GM19193 (cell line): ENCODE measurements around the gene KDM4F.

Source experiments
- POLR2A ChIP-seq: IDR thresholded peaks from 4 replicates; pipeline ENCODE4 v1.6.1; 2011; ENCODE audit not compliant: insufficient read depth, insufficient read length; ENCODE audit errors: extremely low read depth

The KDM4F gene

DNA sequence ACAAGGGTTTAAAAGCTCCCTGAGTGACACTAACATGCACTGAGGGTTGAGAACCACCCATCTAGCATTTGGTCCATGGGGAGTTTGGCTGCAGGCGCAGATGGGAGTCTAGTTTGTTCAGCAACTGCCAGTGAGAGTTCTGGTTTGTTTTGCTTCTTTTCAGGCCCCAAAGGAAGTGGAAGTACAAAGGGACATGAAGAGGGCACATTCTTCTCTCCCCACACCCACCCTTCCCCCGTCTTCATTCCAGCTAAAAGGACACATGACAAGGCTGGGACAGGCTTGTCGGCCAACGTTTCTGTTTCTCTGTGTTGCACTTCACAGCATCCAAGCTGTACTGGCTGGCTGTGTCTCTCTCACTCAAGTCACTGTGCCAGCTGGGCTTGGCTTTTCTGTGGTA, 32.2 kb downstream of the KDM4F start:
- TF ChIP-seq POLR2A: no peak

DNA sequence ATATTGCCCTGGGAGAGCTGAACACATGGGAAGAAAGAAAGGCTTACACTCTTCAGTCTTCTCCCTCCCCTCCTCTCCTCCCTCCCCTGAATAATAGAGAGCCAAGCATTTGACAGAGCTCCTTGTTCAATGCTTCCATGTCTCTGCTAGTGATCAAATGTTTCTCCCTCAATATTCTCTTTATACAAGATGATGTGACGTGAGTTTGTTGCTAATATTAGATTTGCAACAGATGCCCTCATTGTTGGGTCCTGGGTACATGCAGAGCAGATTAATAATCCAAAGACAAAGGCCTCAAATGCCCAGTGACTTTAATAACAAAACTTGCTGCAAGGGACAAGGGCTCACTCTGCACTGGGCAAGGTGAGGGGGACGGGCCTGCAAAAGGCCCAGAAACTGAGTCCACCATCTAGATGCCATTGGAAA, 33.4 kb downstream of the KDM4F start:
- no peak for TF ChIP-seq POLR2A

DNA sequence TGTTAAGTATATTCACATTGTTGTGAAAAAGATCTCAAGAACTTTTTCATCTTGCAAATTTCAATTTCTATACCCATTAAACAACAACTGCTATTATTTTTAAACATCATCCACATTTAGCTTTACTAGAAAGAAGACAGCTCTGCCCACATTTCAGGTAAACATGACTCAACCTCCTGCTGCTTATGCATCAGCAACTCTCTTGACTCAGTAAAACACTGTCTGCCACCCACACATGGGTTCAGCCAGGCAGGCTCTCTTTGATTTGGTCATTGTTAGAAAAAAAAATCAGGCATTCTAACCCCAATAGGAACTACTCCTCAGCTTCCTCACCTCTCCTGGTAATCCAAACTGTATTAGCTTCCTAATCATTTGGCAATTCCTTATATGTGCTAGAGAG, 35.3 kb downstream of the KDM4F start:
- TF ChIP-seq POLR2A: no peak

DNA sequence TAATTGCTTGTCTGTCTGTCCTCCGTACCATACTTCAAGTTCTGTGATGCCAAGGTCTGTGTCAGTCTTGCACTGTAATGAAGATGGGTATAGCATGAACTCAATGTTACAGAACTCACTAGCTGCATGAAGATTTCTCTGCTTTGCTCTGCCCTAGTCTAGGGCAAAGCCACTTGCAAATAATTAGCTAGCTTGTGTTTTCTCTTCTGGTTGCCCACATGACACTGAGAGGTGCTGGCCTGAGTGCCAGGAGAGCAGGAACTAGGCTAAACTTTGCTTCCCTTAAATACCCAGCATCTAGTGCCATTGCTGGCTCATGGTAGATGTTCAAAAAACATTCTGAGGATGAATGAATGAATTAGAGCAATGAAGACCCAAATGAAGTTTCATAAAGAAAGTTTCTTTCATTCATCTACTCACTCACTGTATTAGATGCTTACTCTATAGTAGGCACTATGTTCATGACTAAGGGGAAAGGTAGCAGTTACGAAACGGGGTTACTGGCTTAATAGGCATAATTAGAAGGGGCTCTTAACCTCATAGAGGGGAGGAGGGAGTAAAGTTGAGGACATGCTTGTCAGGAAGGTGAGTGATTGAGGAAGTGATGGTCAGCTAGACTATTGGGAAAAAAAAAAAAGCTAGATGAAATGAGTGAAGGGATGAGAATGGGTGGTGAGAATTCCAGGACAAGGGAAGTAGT, 36.0 kb downstream of the KDM4F start:
- no peak for TF ChIP-seq POLR2A

DNA sequence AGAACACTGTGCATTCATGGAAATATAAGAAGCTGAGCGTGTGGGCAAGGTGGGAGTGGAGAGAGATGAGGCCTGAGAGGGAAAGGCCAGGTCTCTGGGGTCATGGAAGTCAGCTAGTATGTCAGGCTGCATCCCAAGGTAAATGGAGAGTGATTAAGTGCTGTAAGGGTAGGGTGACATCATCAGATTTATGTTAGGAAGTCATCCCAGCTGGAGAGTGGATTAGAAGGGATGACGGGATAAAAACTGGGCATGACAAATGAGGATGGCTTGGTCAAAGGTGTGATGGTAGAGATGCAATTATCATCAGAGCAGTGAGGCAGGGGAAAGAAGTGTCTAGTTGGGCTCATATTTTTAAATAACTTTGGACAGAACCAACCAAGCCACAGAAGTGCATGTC, 36.9 kb downstream of the KDM4F start:
- TF ChIP-seq POLR2A: no peak

DNA sequence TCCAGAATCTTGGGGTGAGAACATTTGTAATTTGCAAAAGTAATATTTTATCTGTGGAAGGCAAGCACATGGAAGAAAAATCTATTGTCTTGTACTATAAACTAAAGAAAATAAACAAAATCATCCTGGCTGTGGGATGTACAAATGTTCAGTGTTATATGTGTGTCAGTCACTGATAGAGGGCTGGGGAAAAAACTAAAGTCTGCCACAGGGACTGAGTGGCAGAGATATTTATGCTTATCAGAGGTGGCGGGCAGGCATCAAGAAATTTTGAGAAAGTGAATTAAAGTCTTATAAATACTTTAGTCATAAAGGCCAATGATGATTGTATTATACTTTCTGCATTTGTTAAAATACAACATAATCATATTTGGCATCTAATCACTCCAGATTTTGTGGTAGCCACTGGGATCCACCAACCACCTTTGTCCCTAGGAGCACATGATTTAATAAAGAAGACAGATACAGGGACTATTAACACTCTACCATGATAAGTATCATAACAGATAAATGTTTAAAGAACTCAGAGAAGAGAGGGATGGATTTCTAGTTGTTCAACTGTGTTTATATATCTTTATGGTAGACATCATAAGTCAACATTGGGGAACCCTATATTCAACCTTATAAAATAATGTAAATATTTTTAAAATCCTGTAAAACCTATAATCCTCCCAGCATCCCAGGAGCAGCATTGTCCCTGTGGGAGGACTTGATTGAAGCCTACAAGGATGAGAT, 37.8 kb downstream of the KDM4F start:
- no peak for TF ChIP-seq POLR2A

DNA sequence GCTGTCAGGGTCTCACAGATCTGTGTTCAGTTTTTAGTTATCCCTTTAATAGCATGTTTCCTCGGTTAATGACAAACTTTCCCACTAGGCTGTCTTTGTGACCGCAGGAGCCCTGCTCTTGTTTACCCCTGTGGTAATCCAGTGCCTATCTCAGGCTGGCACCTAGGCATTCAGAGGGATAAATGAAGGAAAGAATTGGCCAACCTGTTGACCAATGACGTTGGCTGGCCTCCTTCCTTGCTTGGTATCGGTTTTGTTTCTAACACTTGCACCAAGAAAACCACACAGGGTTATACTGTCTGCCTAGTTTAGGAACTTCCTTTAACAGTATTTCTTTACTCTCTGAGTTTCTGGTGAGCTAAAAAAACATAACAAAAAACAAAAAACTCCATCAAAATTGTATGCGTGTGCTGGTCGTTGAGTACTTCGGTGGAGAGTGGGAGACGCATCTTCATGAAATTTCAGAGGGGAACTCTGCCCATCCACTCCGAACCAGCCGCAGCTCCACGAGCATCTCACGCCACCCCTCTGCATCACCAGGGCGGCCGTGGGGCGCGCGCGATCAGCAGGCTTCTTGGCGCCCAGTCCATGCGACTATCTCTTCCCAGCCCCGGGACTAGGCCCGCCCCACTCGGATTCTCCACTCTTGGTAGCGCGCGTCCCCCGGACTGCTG, 39.9 kb downstream of the KDM4F start:
- no peak for TF ChIP-seq POLR2A

DNA sequence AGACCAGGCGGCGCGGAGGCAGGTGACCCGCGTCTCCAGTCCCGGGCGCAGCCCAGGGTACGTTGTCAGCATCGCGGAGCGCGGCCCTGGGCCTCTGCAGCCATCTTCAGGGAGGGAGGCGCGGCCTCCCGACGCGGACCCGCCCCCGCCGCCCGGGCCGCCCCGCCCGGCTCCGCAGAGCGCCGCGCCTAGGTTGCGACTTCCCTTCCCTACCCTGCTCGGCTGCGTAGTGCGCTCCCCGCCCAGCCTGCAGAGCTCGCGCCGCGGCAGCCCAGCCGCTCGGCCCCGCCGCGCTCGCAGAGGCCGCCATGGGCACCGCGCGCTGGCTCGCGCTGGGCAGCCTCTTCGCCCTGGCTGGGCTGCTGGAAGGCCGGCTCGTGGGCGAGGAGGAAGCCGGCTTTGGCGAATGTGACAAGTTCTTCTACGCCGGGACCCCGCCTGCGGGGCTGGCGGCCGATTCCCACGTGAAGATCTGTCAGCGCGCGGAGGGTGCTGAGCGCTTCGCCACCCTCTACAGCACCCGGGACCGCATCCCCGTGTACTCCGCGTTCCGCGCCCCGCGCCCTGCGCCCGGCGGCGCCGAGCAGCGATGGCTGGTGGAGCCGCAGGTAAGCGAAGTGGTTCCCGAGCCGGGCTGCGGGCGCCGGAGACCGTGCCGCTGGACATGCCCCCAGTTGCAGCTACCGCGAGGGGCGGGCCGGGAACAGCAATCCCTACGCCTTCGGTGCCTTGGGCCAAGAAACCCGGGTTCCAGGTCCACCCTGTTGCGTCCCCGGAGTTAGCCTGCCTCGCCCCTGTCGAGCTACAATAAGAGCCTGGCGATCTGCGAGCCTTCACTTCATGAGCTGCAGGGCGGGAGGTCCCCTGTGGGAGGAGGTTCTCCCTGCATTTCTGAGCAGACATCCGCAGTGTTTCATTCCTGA, 40.7 kb downstream of the KDM4F start, which contains the start of gene ENDOD1:
TSS of gene ENDOD1 (plus strand) at position 227 of the 923 bp plus-strand sequence. CDS start at position 309, 82 bp downstream.
- peak; percentile 86 for TF ChIP-seq POLR2A

DNA sequence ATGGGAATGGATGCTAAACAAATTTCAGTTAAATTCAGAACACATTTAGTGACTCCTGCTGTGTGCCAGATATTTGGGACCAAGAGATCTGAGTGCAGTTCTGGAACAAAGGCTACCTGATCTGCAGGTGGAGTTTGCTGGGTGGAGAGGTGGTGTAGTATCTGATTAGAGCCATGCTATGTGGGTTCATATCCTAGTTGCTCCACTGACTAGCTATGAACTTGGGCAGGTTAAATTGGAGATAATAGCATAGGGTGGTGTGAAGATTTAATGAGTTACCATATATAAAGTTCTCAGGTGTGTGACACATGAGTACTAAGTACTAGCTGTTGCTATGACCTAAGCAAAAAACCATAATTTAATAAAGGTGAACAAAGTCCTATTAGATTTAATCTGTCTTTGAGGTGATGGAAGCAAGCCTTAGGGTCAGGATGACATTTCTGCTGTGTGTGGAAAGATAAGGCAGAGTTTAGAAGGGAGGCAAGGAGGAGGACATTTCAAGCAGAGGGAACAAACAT, 42.5 kb downstream of the KDM4F start:
- no peak for TF ChIP-seq POLR2A

DNA sequence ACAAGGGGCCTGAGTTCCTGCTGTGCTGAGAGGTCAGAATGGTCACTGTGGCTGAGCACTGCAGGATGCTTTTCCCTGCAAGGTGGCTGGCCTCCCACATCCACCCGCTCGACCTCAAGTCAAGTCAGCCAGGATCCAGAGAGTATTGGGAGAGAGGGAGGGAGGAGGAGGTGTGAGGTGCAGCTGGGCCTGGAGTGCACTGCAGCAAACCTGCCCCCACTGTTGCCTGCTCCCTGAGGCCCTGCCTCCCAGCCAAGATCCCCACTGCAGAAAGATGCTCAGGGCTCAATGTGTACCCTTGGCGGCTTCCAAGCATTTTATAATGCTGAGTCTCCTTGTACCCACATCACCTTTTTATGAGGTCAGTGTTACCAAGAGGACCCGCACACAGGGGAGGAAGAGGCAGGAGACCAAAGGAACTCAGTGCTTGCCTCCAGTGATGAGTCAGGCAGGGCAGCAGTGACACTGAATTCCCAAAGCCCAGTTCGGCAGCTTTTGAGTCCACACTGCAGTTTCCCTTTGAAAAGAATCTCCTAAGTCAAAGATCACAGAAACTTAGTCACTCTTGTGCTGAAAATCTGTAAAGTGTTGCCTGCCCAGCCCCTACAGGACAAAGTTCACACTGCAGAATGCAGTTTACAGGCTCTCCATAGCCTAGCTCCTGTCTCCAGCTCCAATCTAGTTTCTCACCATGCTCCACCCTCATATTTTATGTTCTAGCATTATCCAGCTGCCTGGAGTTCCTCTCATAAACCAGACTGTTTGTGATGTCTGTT, 43.5 kb downstream of the KDM4F start:
- TF ChIP-seq POLR2A: no peak

DNA sequence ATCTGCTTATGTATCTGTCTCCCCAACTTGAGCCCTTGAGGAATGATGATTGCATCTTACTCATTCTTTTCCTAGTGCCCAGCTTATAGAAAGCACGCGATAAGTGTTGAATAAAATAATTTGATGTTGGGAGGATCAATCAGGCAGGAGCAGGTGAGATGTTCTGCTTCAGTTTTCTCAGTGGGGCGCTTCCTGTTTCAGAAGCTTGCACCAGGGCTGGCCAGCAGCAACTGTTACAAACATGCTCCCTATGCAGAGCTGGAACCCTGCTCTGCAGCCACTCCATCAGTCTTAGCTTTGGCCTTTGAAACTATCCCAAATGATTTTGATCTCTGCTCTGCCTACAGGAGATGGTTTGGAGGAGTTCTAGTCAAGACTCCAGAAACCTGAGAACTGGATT, 44.3 kb downstream of the KDM4F start:
- no peak for TF ChIP-seq POLR2A

DNA sequence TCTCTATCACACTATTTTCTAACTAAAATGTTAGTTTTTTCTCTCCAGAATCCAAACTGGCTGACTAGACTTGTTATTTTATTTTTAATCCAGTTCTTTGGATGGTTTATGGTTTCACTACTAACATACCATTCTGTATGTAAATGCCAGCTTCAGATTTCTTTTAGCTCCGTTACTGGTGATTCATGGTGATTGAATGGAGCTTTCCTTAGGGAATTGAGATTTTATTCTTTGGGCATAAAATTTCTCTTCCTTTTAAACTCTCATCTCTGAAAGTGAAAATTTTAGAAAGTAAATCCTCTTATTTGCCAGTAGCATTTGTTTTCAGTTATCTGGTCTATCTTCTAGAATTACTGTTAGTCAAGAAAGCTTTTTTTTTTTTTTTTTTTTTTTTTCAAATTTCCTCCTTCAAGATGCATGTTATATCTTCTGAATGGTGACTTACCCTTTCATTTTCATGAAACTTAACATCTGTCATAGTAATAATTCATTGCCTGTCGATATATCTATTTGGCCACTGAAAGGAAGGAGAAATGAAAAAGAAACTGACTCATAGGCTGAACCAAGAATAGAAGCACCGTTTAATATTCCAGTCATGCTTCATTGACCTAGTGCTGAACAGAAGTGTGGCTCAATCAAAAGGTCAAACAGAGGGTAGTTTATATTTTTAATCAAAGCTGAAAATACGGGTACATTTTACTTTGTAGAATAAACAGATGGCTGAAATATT, 46.8 kb downstream of the KDM4F start:
- TF ChIP-seq POLR2A: no peak

DNA sequence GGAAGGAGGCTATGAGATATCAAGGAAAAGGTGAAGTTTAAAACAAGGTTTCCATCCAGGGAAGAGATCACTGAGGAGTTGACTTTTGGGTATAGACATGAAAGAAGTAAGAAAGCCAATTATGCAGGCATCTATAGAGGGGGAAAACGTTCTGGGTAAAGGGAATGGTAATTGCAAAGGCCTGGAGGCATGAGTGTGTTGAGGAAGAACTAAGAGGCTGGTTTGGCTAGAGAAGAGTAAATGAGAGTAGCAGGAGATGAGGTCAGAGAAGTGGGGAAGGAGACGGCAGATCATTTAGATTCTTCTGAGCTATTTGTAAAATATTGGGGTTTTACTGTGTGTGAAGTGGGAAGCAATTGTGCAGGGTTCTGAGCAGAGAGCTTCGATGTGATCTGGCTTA, 48.0 kb downstream of the KDM4F start:
- TF ChIP-seq POLR2A: no peak
